ENCODE data around the gene PRKG1.

Gene PRKG1

GRCh38 chr10:51462076-51462779 lies 387.9 kb downstream of the PRKG1 start:
- DNase-seq = no peak

- DNase-seq = no peak
Observed at GRCh38 chr10:51468424-51468823, 394.1 kb downstream of the PRKG1 start.

GRCh38 chr10:51469686-51470085 lies 395.4 kb downstream of the PRKG1 start:
- no peak for DNase-seq

GRCh38 chr10:51471271-51471670 lies 397.0 kb downstream of the PRKG1 start:
- DNase-seq = no peak

GRCh38 chr10:51472154-51472553 lies 397.9 kb downstream of the PRKG1 start:
- DNase-seq = no peak

- no peak for DNase-seq
Observed at GRCh38 chr10:51479711-51480110, 405.4 kb downstream of the PRKG1 start.

GRCh38 chr10:51485668-51486067 lies 411.4 kb downstream of the PRKG1 start:
- no peak for DNase-seq

GRCh38 chr10:51487576-51487975 lies 413.3 kb downstream of the PRKG1 start:
- DNase-seq = no peak

- DNase-seq = no peak
Observed at GRCh38 chr10:51488766-51489408, 414.6 kb downstream of the PRKG1 start.

GRCh38 chr10:51498424-51498823 lies 424.1 kb downstream of the PRKG1 start:
- DNase-seq = no peak

- DNase-seq = no peak
Observed at GRCh38 chr10:51501396-51501795, 427.1 kb downstream of the PRKG1 start.

- DNase-seq = no peak
Observed at GRCh38 chr10:51502124-51502523, 427.8 kb downstream of the PRKG1 start.

GRCh38 chr10:51503378-51503777 lies 429.1 kb downstream of the PRKG1 start:
- DNase-seq = no peak

GRCh38 chr10:51507476-51507875 lies 433.2 kb downstream of the PRKG1 start:
- no peak for DNase-seq

- no peak for DNase-seq
Observed at GRCh38 chr10:51508156-51508555, 433.9 kb downstream of the PRKG1 start.

- DNase-seq = no peak
Observed at GRCh38 chr10:51510231-51510630, 435.9 kb downstream of the PRKG1 start.

GRCh38 chr10:51521605-51522004 lies 447.3 kb downstream of the PRKG1 start:
- no peak for DNase-seq

- no peak for DNase-seq
Observed at GRCh38 chr10:51522858-51523257, 448.6 kb downstream of the PRKG1 start.

GRCh38 chr10:51523440-51523839 lies 449.2 kb downstream of the PRKG1 start:
- DNase-seq = no peak

GRCh38 chr10:51524041-51524440 lies 449.8 kb downstream of the PRKG1 start:
- no peak for DNase-seq

GRCh38 chr10:51527522-51528219 lies 453.4 kb downstream of the PRKG1 start:
- DNase-seq = no peak

- DNase-seq = no peak
Observed at GRCh38 chr10:51528527-51528926, 454.2 kb downstream of the PRKG1 start.

- DNase-seq = no peak
Observed at GRCh38 chr10:51530541-51530940, 456.3 kb downstream of the PRKG1 start.

GRCh38 chr10:51532044-51532443 lies 457.8 kb downstream of the PRKG1 start:
- DNase-seq = no peak
